Stimulated activated CD8-positive, alpha-beta memory T cell treated with anti-CD3 and anti-CD28 coated beads, Interleukin-4, amount 100 ng/mL, for 1 hour (primary cell): ENCODE results near the gene KLK1.

ENCODE experiments used
- DNase-seq, 2 donors: peaks; one replicate each; pipeline ENCODE4 v3.0.0-alpha.2; 2020; ENCODE audit warnings: low read depth in 2 of 2, low spot score in 1 of 2

KLK1 gene

GRCh38 chr19:50836543-50837195 lies 13.1 kb upstream of the KLK1 start:
- no peak for DNase-seq

GRCh38 chr19:50835785-50836542 lies 12.4 kb upstream of the KLK1 start:
- DNase-seq = peak in 1 of 2 donors; percentile 26

DNA sequence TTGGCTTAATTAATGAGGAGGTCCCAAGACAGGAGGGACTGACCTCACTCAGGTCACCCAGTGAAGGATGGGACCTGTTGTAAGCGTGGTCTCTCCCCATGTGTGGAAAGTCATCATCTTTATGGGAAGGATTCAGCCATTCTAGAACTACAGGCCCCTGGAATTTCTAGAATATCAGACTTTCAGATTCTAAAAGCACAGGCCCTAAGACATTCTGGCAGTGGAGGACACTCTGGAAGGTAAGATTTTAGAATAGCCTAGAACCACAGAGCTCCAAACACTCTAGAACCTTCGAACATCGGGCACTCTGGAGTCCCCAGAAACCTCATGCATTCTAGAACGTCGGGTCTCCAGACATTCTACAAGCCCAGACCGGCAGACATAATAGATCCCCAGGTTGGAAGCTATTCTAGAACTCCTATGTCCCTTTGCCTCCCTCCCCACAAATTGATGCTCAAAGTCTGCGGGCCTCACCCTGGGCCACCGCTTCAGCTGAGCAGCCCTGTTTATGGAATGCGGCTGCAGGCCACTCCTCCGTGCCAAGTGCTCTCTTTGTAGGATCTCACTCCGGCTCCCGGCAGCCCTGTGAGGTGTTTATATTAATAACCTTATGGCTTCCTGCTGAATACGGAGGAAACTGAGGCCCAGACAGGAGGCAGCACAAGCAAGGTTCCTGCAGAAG lies 11.7 kb upstream of the KLK1 start:
- DNase-seq = no peak

DNA sequence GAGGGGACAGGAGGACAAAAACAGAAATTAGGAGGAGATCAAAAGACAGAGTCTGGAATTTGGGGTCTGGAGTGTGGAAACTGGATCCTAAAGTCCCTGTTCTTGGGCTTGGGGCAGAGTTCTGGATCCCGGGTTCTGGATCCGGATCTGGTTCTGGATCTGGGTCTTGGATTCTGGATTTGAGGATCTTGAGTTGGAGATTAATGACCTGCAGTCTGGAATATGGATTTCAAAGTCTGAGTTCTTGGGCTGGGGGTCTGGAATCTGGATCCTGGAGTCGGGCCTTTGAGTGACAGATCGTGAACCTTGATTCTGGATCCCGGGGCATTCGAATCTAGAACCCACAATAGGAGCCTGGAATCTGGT lies 10.2 kb upstream of the KLK1 start:
- no peak for DNase-seq

GRCh38 chr19:50833117-50833801 lies 9.7 kb upstream of the KLK1 start, which contains the start of gene KLK15:
Gene KLK15 (minus strand): TSS chr19:50833574. CDS start chr19:50831492, 2,082 bp downstream.
- no peak for DNase-seq

- DNase-seq = no peak
These were observed 9.1 kb upstream of the KLK1 start for GRCh38 chr19:50832666-50833065.

GRCh38 chr19:50831026-50831396 lies 7.4 kb upstream of the KLK1 start:
- no peak for DNase-seq

- no peak for DNase-seq
These were observed 6.9 kb upstream of the KLK1 start for GRCh38 chr19:50830266-50831025.

DNA sequence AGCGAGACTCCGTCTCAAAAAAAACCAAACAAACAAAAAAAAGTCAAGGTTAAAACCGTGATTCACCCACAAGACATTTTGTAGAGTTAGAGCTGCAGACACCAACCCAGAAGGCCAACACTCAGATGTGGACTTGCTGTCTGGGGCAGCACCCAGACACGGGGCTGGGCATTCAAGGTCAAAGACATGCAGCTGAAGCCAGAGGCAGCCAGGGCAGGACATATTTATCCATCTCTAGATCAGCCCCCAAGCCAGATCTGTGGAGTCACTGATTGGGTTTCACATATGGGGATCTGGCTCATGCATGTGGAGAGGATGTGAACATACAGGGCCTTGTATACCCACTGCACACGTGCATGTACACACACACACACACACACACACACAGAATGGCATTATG lies 6.2 kb upstream of the KLK1 start:
- no peak for DNase-seq

- no peak for DNase-seq
These were observed 3.9 kb upstream of the KLK1 start for GRCh38 chr19:50827476-50827875.

GRCh38 chr19:50826492-50827240 lies 3.1 kb upstream of the KLK1 start:
- no peak for DNase-seq

DNA sequence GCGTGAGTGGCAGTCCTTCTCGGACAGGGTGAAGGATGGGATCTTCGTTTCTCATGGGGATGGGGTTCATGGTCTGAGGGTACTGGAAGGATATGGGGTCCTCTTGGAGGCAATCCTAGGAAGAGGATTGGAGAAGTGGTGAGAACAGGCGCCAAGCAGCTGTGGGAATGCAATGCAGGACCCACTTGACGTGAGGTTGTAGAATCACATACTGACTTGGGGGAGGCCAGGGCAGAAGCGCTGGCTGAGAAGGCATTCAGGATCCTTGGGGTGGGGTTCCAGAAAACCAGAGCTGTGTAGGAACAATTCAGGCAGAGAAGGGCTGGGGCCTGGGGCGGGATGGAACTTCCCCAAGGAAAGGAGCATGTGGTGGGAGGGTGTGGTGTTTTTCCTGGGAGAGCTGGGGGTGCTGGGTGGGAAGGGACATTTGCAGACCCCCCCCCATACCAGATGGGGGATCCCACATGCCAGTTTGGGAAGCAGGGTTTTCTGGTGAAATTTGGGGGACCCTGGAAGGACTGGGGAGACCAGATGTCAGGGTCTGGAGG lies 852 bp downstream of the KLK1 start:
- no peak for DNase-seq

DNA sequence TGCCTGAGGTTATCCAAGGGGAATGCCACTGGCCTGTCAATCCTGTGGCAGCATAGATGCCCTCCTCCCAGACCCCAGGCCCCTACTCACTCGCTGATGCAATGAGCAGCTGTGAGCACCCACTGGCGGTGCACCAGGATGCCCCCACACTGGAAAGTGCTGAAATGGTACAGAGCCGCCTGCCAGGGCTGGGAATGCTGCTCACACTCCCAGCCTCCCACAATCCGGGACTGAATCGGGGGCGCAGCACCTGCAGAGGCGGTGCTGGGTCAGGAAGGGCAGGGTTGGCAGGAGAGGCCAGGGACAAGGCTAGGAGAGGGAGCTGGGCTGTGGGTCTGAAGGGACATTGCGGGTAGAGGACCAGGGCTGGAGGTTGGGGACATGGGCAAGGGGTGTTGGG lies 2.0 kb downstream of the KLK1 start:
- no peak for DNase-seq

GRCh38 chr19:50821248-50821612 lies 2.4 kb downstream of the KLK1 start:
- DNase-seq = no peak

- no peak for DNase-seq
These were observed 2.9 kb downstream of the KLK1 start for GRCh38 chr19:50820549-50821247.

DNA sequence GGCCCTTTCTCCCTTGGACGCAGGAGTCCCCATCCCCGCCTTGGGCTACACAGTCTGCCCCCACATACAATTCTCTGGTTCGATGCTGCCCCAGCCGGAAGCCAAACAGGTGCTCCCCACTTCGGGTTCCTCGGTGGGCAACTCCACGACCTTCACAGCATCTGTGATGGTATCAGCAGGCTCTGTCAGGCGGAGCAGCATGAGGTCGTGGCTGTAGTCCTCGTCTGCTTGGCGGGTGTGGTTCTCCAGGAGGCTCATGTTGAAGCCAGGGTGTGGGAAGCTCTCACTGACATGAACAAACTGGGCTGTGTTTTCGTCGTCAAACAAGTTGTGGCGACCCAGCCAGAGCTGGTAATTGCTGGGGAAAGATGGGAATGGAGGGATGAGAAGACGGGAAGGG lies 3.5 kb downstream of the KLK1 start:
- DNase-seq = no peak

DNA sequence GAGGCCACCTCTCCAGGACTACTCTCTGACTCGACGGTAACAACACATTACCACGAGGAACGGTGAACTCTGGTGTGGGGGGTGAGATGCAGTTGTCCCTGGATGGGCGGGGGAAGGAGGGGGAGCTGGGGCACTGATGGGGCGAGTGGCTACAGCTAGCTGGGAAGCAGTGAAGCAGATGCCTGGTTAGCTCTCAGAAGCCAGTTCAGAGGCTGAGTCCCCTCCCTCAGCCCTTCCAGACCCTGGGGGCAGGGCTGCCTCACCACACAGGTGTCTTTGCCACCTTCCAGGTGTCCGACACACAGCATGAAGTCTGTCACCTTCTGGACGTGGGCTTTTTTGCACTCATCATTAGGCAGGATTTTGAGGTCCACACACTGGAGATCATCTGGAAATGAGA lies 4.0 kb downstream of the KLK1 start:
- DNase-seq = no peak

- DNase-seq = no peak
These were observed 4.6 kb downstream of the KLK1 start for GRCh38 chr19:50818859-50819472.
